Heart left ventricle (tissue), 16 donors: Measurements from ENCODE around the gene RTEL1. TPM values are rescaled to one million over a fixed set of nuclear protein-coding genes. Genes with fewer than 3 reads are reported as not detected.
A peak's percentile ranks its signal among the peaks of the same experiment; 100 is the strongest.

Source experiments
- ATAC-seq, 4 donors: fragments of 200-7000 bp; cut with Tn5 transposase; one replicate each; pipeline ENCODE4 v1.9.1; 2020 to 2022; ENCODE audit warnings: moderate library complexity in 4 of 4, mild to moderate bottlenecking in 3 of 4, moderate number of reproducible peaks in 1 of 4
- DNase-seq, 5 donors: peaks; one replicate each; pipeline ENCODE4 v3.0.0-alpha.2; 2020
- H3K27ac ChIP-seq, 12 donors: fragments of 200-600 bp; sonication (generic) in 4 of 12; one replicate each; pipeline versions ENCODE4 v1.5.0 to v1.8.0; 2016 to 2022; ENCODE audit warnings: mild to moderate bottlenecking in 2 of 12
- H3K27me3 ChIP-seq, 9 donors: fragments of 200-600 bp; sonication (generic) in 2 of 9; one replicate each; pipeline versions ENCODE4 v1.5.1 to v1.8.0; 2016 to 2022; ENCODE audit warnings: mild to moderate bottlenecking in 3 of 9
- H3K36me3 ChIP-seq, 9 donors: fragments of 200-600 bp; sonication (generic) in 2 of 9; one replicate each; pipeline versions ENCODE4 v1.5.0 to v1.8.0; 2018 to 2022; ENCODE audit warnings: mild to moderate bottlenecking in 2 of 9
- H3K4me1 ChIP-seq, 12 donors: fragments of 200-600 bp; sonication (generic) in 4 of 12; one replicate each; pipeline versions ENCODE4 v1.5.0 to v1.8.0; 2016 to 2022; ENCODE audit warnings: mild to moderate bottlenecking in 3 of 12
- H3K4me3 ChIP-seq, 12 donors: fragments of 200-600 bp; sonication (generic) in 4 of 12; one replicate each; pipeline versions ENCODE4 v1.5.0 to v1.8.0; 2017 to 2022; ENCODE audit warnings: mild to moderate bottlenecking in 9 of 12, moderate library complexity in 4 of 12
- H3K9me3 ChIP-seq, 12 donors: fragments of 200-600 bp; sonication (generic) in 4 of 12; one replicate each; pipeline versions ENCODE4 v1.5.0 to v1.8.0; 2016 to 2022; ENCODE audit warnings: mild to moderate bottlenecking in 1 of 12
- POLR2A ChIP-seq, 2 donors: fragments of 450-650 bp; IDR thresholded peaks; one replicate each; pipeline ENCODE4 v1.6.1; 2017; ENCODE audit warnings: antibody characterized with exemption in 2 of 2, mild to moderate bottlenecking in 2 of 2, moderate library complexity in 2 of 2
- WGBS, 4 donors: extraction: QIAGEN DNeasy Blood & Tissue Kit in 2 of 4; methylation state at CpG; one replicate each; pipeline versions ENCODE4 v1.1.5 to v1.1.7; 2013 to 2018; 5-methylcytosine and 5-hydroxymethylcytosine counted together
- intact Hi-C, 10 donors: fragments of 100-400 bp; cut with DNase I; formaldehyde crosslinking; loops; one replicate each; pipeline versions ENCODE4 v1.11.1 to v1.14.2; 2022
- polyA plus RNA-seq, 2 donors: library from polyadenylated mRNA; stranded (reverse); fragments of 200-250 nt; gene quantifications; one replicate each; pipeline ENCODE4 v1.2.3, GENCODE V29; 2013
- total RNA-seq, 9 donors: library from RNA; depleted of rRNA in 2 of 9; stranded (reverse); fragments of >200 nt in 2 of 9; fragmentation: NEBNext Ultra II Directional in 3 of 9; extraction: Animal tissue kit (Norgen Biotek cat#: 25700) in 3 of 9; gene quantifications; one replicate each; pipeline versions ENCODE4 v1.1.0 to v1.2.4, GENCODE V29; 2016 to 2023
- TF ChIP-seq, protein P1 (sequence below), 12 donors: fragments of 200-600 bp; sonication (generic) in 4 of 12; IDR thresholded peaks; one replicate each; pipeline versions ENCODE4 v1.5.0 to v1.8.0; 2018 to 2022; ENCODE audit warnings: antibody characterized with exemption in 12 of 12, mild to moderate bottlenecking in 5 of 12
- donor health status: ischemic (EF 13 %, LVEDD 7.1; RV severe dilation, severe dysfunction).
- donor health status: healthy with polysubstance abuse.
- donor health status: DM: no; HTN: yes; CAD: no.
- donor health status: DM: no; HTN: no; CAD: no.
- donor health status: ischemic (EF 25% LVEDD 6.9; RV normal size, moderate dysfunction).
- donor health status: ischemic (EF 25% LVEDD 5.7; RV mildly dilated, moderate dysfunction).
- donor health status: healthy.
- donor health status: DM: yes; HTN: yes; CAD: no.
- donor health status: ischemic (EF 35%, LVEDD 5.7; RV mildly dilated, moderate dysfunction).
- donor health status: nonischemic (EF 11% LVEDD 7.7; RV severe dilation, severe dysfunction).
- donor health status: DM: yes; HTN: yes; CAD: no.
- donor health status: PGD.
- donor health status: ischemic (EF 29% LVEDD 5.4; RV normal size, mild dysfunction).
- donor health status: nonischemic (EF 23%, LVEDD 6.1; RV moderate dilation, normal function).

The RTEL1 gene
- total and polyA plus RNA-seq, 11 donors, result 3.0 to 17.8 (median 9.6) TPM

- no peaks in the 10 kb centered on the region for H3K4me1 ChIP-seq
- 94 to 96% (median 95%) methylated on average over 20 of the region's 20 CpGs for WGBS, 4 donors
These were observed 17.7 kb downstream of the RTEL1 start for GRCh38 chr20:63675681-63676368.

DNA sequence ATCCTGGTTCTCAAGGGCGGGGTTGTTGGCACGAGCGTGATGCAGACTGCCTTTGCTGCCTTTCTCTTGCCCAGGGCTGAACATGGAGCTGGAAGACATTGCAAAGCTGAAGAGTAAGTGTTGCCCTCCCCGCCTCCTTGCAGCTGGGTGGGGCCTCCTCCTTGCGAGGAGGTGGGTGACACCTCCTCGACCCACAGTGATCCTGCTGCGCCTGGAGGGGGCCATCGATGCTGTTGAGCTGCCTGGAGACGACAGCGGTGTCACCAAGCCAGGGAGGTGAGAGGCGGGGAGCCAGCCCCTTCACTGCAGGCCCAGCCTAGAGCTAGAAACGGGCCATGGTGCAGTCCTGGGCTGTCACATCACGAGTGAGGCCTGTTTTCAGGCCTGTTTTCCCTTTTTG, 20.0 kb downstream of the RTEL1 start:
- DNase-seq (no peak), ATAC-seq (no peak)
- no peak for TF ChIP-seq POLR2A (IDR thresholded peaks at IDR 0.05)
- TF ChIP-seq, protein P1, sequence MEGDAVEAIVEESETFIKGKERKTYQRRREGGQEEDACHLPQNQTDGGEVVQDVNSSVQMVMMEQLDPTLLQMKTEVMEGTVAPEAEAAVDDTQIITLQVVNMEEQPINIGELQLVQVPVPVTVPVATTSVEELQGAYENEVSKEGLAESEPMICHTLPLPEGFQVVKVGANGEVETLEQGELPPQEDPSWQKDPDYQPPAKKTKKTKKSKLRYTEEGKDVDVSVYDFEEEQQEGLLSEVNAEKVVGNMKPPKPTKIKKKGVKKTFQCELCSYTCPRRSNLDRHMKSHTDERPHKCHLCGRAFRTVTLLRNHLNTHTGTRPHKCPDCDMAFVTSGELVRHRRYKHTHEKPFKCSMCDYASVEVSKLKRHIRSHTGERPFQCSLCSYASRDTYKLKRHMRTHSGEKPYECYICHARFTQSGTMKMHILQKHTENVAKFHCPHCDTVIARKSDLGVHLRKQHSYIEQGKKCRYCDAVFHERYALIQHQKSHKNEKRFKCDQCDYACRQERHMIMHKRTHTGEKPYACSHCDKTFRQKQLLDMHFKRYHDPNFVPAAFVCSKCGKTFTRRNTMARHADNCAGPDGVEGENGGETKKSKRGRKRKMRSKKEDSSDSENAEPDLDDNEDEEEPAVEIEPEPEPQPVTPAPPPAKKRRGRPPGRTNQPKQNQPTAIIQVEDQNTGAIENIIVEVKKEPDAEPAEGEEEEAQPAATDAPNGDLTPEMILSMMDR (IDR thresholded peaks at IDR 0.05), result no peak
- H3K27me3 ChIP-seq, result no peaks in the 10 kb centered on the region
- peaks cover 0 to 56% (median 40%) of the 10 kb centered on the region in 9 donors for H3K36me3 ChIP-seq
- intact Hi-C loops, result loop anchor here in 1 of 10 donors (10.0 kb wide), 1 partner anchor 57 kb away; the partner anchor contains the start of genes LIME1 and SLC2A4RG
- no peak overlapping the region for H3K27ac ChIP-seq
- no peak overlapping the region for H3K4me3 ChIP-seq
- no peaks in the 10 kb centered on the region for H3K9me3 ChIP-seq
- peaks cover 0 to 21% (median 15%) of the 10 kb centered on the region in 12 donors for H3K4me1 ChIP-seq
- WGBS, 4 donors, result 85 to 89% (median 89%) methylated on average over 11 to 13 of the region's 13 CpGs

More at GRCh38 chr20:63675681-63676368, 17.7 kb downstream of the RTEL1 start:
- DNase-seq, result peak in 1 of 5 donors; percentile 39
- H3K9me3 ChIP-seq, result no peaks in the 10 kb centered on the region
- no peaks in the 10 kb centered on the region for H3K27me3 ChIP-seq
- H3K36me3 ChIP-seq, result peaks cover 0 to 67% (median 48%) of the 10 kb centered on the region in 9 donors
- intact Hi-C loops, result loop anchor here in 1 of 10 donors (10.0 kb wide), 1 partner anchor 59 kb away; the partner anchor contains the start of genes LIME1 and SLC2A4RG
- TF ChIP-seq, protein P1 (IDR thresholded peaks at IDR 0.05), result no peak
- no peak for TF ChIP-seq POLR2A (IDR thresholded peaks at IDR 0.05)
- no peak overlapping the region for H3K4me3 ChIP-seq
- ATAC-seq, result no peak
- no peak overlapping the region for H3K27ac ChIP-seq

GRCh38 chr20:63678667-63679465, 20.8 kb downstream of the RTEL1 start:
- Histone ChIP-seq H3K27ac (no peak overlapping the region), H3K4me1 (peaks cover 0 to 28% (median 18%) of the 10 kb centered on the region in 12 donors), H3K27me3 (no peaks in the 10 kb centered on the region), H3K9me3 (no peaks in the 10 kb centered on the region), H3K36me3 (peaks cover 0 to 54% (median 34%) of the 10 kb centered on the region in 9 donors), H3K4me3 (no peak overlapping the region)
- ATAC-seq (no peak), DNase-seq (no peak)
- TF ChIP-seq POLR2A (IDR thresholded peaks at IDR 0.05), result no peak
- TF ChIP-seq, protein P1 (IDR thresholded peaks at IDR 0.05), result no peak
- 88 to 91% (median 89%) methylated on average over 29 to 38 of the region's 38 CpGs for WGBS, 4 donors
- intact Hi-C loops, result loop anchor here in 1 of 10 donors (10.0 kb wide), 1 partner anchor 56 kb away; the partner anchor contains the start of genes LIME1 and SLC2A4RG
